H1 (cell line): ENCODE data around the gene TMEM35A. TPM values are rescaled to one million over a fixed set of nuclear protein-coding genes. Genes with fewer than 3 reads are reported as not detected.

Source experiments
- CTCF ChIA-PET: fragments of 300-600 bp; sonication (Branson Sonifier 250); formaldehyde crosslinking; loops from one replicate; lab custom pipeline; 2021; ENCODE audit not compliant: partially characterized antibody; lab: Charles Lee
- POLR2A ChIA-PET: fragments of 300-600 bp; sonication (Branson Sonifier 250); formaldehyde crosslinking; loops from one replicate; lab custom pipeline; 2021; ENCODE audit warnings: inconsistent platforms; ENCODE audit not compliant: partially characterized antibody; lab: Charles Lee
- DNase-seq, 2 experiments: peaks; one replicate each; pipeline versions ENCODE4 v3.0.0 to v3.0.0-alpha.2; 2010 to 2022; ENCODE audit warnings: low spot score in 2 of 2, low read depth in 1 of 2, mixed read lengths in 1 of 2
- FAIRE-seq: peaks from 2 replicates; lab custom pipeline; 2011; peaks lifted over from hg19 to GRCh38; lab: Jason Lieb, UNC
- H2AFZ ChIP-seq: 2 replicates; pipeline ENCODE4 v1.8.1; 2012; ENCODE audit warnings: low read length, inconsistent platforms
- H2AK5ac ChIP-seq: 2 replicates; pipeline ENCODE4 v1.6.1; 2013; ENCODE audit warnings: low read depth, low read length
- H2BK120ac ChIP-seq: replicated peaks from 2 replicates; pipeline ENCODE3; 2013; ENCODE audit warnings: low read depth, low read length, inconsistent platforms
- H2BK12ac ChIP-seq: 2 replicates; pipeline ENCODE4 v1.6.1; 2013; ENCODE audit warnings: low read depth, low read length
- H2BK15ac ChIP-seq: 2 replicates; pipeline ENCODE4 v1.6.1; 2013; ENCODE audit warnings: low read length
- H2BK20ac ChIP-seq: 2 replicates; pipeline ENCODE4 v1.6.1; 2013; ENCODE audit warnings: low read length
- H2BK5ac ChIP-seq: 2 replicates; pipeline ENCODE4 v1.6.1; 2013; ENCODE audit warnings: low read depth, low read length
- H3K14ac ChIP-seq: 2 replicates; pipeline ENCODE4 v1.6.1; 2013; ENCODE audit warnings: inconsistent platforms; ENCODE audit not compliant: insufficient read length
- H3K18ac ChIP-seq: 2 replicates; pipeline ENCODE4 v1.6.1; 2013; ENCODE audit warnings: low read length; ENCODE audit errors: extremely low read depth
- H3K23ac ChIP-seq: 2 replicates; pipeline ENCODE4 v1.6.1; 2013; ENCODE audit warnings: inconsistent platforms; ENCODE audit not compliant: insufficient read length
- H3K23me2 ChIP-seq: 2 replicates; pipeline ENCODE4 v1.6.1; 2013; ENCODE audit warnings: low read depth, low read length
- H3K27ac ChIP-seq: 2 replicates; pipeline ENCODE4 v1.6.1; 2011; ENCODE audit warnings: low read depth, low read length, inconsistent platforms
- H3K27me3 ChIP-seq, 4 experiments: replicated peaks in 1 of 4; 1 replicate in 1 of 4; 2 replicates in 3 of 4; pipeline versions ENCODE4 v1.6.1 to v1.8.1; 2011 to 2013; ENCODE audit warnings: low read length in 3 of 4, mild to moderate bottlenecking in 3 of 4, inconsistent platforms in 2 of 4, mixed read lengths in 2 of 4, moderate library complexity in 1 of 4; ENCODE audit not compliant: control insufficient read depth in 3 of 4, insufficient read depth in 3 of 4; ENCODE audit errors: extremely low read depth in 1 of 4
- H3K36me3 ChIP-seq, 4 experiments: 2 replicates each; pipeline versions ENCODE4 v1.6.1 to v1.8.1; 2011 to 2013; ENCODE audit warnings: mild to moderate bottlenecking in 4 of 4, low read length in 3 of 4, moderate library complexity in 2 of 4, control low read depth in 1 of 4, inconsistent platforms in 1 of 4; ENCODE audit not compliant: insufficient read depth in 4 of 4, control insufficient read depth in 2 of 4
- H3K4ac ChIP-seq: replicated peaks from 2 replicates; pipeline ENCODE3; 2013; ENCODE audit warnings: low read length, low read depth, mixed read lengths, inconsistent platforms; ENCODE audit not compliant: insufficient read length
- H3K4me1 ChIP-seq, 4 experiments: replicated peaks in 1 of 4; 1 replicate in 1 of 4; 2 replicates in 3 of 4; pipeline versions ENCODE4 v1.6.1 to v1.8.1; 2011 to 2013; ENCODE audit warnings: low read length in 3 of 4, inconsistent platforms in 2 of 4, mixed read lengths in 1 of 4; ENCODE audit not compliant: insufficient read depth in 4 of 4, control insufficient read depth in 3 of 4
- H3K4me2 ChIP-seq, 2 experiments: 2 replicates each; pipeline versions ENCODE4 v1.6.1 to v1.8.1; 2011 to 2013; ENCODE audit warnings: low read depth in 2 of 2, low read length in 2 of 2, control low read depth in 1 of 2, inconsistent platforms in 1 of 2, mild to moderate bottlenecking in 1 of 2; ENCODE audit not compliant: insufficient read depth in 1 of 2
- H3K4me3 ChIP-seq, 4 experiments: fragments of 200-600, 300-600 bp in 1 of 4; sonication (generic), shearing (Covaris generic), sonication (Bioruptor Twin) in 1 of 4; 2 replicates each; pipeline versions ENCODE4 v1.5.1 to v1.8.1; 2011 to 2016; ENCODE audit warnings: low read length in 4 of 4, low read depth in 3 of 4, control low read depth in 2 of 4, inconsistent platforms in 2 of 4, mild to moderate bottlenecking in 2 of 4, mixed read lengths in 1 of 4, moderate library complexity in 1 of 4; ENCODE audit not compliant: insufficient read depth in 2 of 4; ENCODE audit errors: extremely low read depth in 1 of 4
- H3K56ac ChIP-seq: replicated peaks from 2 replicates; pipeline ENCODE3; 2013; ENCODE audit warnings: low read depth, mild to moderate bottlenecking, mixed read lengths, low read length, inconsistent platforms; ENCODE audit not compliant: insufficient read length
- H3K79me1 ChIP-seq: 2 replicates; pipeline ENCODE4 v1.6.1; 2013; ENCODE audit warnings: low read depth, low read length, control low read depth
- H3K79me2 ChIP-seq, 2 experiments: 2 replicates each; pipeline versions ENCODE4 v1.6.1 to v1.8.1; 2012 to 2013; ENCODE audit warnings: low read length in 2 of 2, mild to moderate bottlenecking in 2 of 2, inconsistent platforms in 1 of 2; ENCODE audit not compliant: insufficient read depth in 2 of 2, control insufficient read depth in 1 of 2
- H3K9ac ChIP-seq, 4 experiments: replicated peaks in 1 of 4; 1 replicate in 1 of 4; 2 replicates in 3 of 4; pipeline versions ENCODE4 v1.6.1 to v1.8.1; 2011 to 2013; ENCODE audit warnings: low read depth in 3 of 4, low read length in 3 of 4, control low read depth in 2 of 4, mild to moderate bottlenecking in 2 of 4, moderate library complexity in 2 of 4, inconsistent platforms in 1 of 4; ENCODE audit errors: extremely low read depth in 1 of 4
- H3K9me3 ChIP-seq, 2 experiments: 2 replicates each; pipeline versions ENCODE4 v1.6.1 to v1.8.1; 2012 to 2013; ENCODE audit warnings: mild to moderate bottlenecking in 2 of 2, moderate library complexity in 2 of 2, control low read depth in 1 of 2, inconsistent platforms in 1 of 2, low read depth in 1 of 2, low read length in 1 of 2, mixed read lengths in 1 of 2; ENCODE audit not compliant: insufficient read depth in 2 of 2
- H4K20me1 ChIP-seq, 2 experiments: replicated peaks in 1 of 2; 2 replicates each; pipeline versions ENCODE3 to v1.8.1; 2011 to 2013; ENCODE audit warnings: inconsistent platforms in 2 of 2, low read length in 2 of 2, mild to moderate bottlenecking in 1 of 2; ENCODE audit not compliant: insufficient read depth in 2 of 2, control insufficient read depth in 1 of 2
- H4K5ac ChIP-seq: 2 replicates; pipeline ENCODE4 v1.6.1; 2013; ENCODE audit warnings: low read length, low read depth, mixed read lengths, inconsistent platforms; ENCODE audit not compliant: insufficient read length
- H4K8ac ChIP-seq: 2 replicates; pipeline ENCODE4 v1.8.0; 2013; ENCODE audit warnings: mild to moderate bottlenecking, moderate library complexity, low read length, inconsistent platforms; ENCODE audit not compliant: insufficient read depth; ENCODE audit errors: extremely low read depth
- H4K91ac ChIP-seq: replicated peaks from 2 replicates; pipeline ENCODE3; 2013; ENCODE audit warnings: low read length, mixed read lengths, inconsistent platforms; ENCODE audit not compliant: insufficient read length
- CEBPB ChIP-seq: IDR thresholded peaks from 2 replicates; pipeline ENCODE4 v1.6.1; 2012; ENCODE audit warnings: low read depth, low read length
- CHD2 ChIP-seq: IDR thresholded peaks from 2 replicates; pipeline ENCODE4 v1.6.1; 2012; ENCODE audit warnings: low read length, improper control_type of control experiment
- GTF2F1 ChIP-seq: IDR thresholded peaks from 2 replicates; pipeline ENCODE4 v1.6.1; 2012; ENCODE audit warnings: low read depth, low read length, improper control_type of control experiment, borderline replicate concordance
- KDM5A ChIP-seq: fragments of 200-600 bp; IDR thresholded peaks from 2 replicates; pipeline ENCODE4 v1.7.1; 2012; ENCODE audit warnings: mild to moderate bottlenecking, low read length, inconsistent platforms, mixed read lengths
- WGBS, 2 experiments: shearing (Covaris generic) in 1 of 2; methylation state at CpG; one replicate each; pipeline versions ENCODE4 v1.1.6 to v1.1.7; 2013 to 2015; ENCODE audit warnings: low lambda C conversion rate in 2 of 2, mixed read lengths in 2 of 2, inconsistent platforms in 1 of 2, low coverage in 1 of 2, missing lambda C conversion rate in 1 of 2; ENCODE audit not compliant: insufficient replicate concordance in 2 of 2, insufficient coverage in 1 of 2, insufficient read length in 1 of 2; ENCODE audit errors: extremely low coverage in 1 of 2, missing lambda C conversion rate in 1 of 2; 5-methylcytosine and 5-hydroxymethylcytosine counted together
- polyA plus RNA-seq, 7 experiments: library from polyadenylated mRNA; depleted of rRNA in 3 of 7; stranded (reverse) in 5 of 7; unstranded in 2 of 7; fragments of >200 nt in 5 of 7; fragments of 200-250 nt in 2 of 7; gene quantifications; 1 replicate in 5 of 7; 2 replicates in 1 of 7; 4 replicates in 1 of 7; pipeline versions ENCODE4 v1.2.1 to v1.2.3, GENCODE V29; 2011 to 2013; ENCODE audit warnings: missing spikeins in 2 of 7, mixed read lengths in 2 of 7
- total RNA-seq: library from RNA; stranded (reverse); fragmentation: NEBNext Ultra II Directional; extraction: Animal tissue kit (Norgen Biotek cat#: 25700); gene quantifications from 2 replicates; pipeline ENCODE4 v1.2.1, GENCODE V29; 2021

TMEM35A gene
- total and polyA plus RNA-seq, 2 of the 8 experiments (the other 6 are each of a cell fraction or from before 2014, with no cell fraction given), result 5.5 to 5.8 TPM

DNA sequence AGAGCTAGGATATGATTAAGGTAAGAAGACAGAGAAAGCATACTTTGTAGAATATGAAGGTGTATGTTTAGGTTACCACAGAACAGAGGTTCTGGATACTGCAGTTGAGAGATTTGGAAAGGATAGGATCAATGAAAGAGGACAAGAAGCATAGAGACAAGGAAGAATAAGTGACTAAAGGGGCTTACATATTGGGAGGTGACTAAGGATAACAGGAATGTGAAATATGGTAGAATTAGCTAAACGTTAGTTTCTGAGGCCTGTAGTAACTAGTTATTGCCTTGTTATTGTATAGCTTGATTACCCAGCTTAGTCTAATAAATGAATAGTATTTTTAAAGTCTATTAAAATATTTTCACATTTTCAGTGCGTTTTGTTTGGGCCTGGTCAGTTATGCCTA lies 57.6 kb downstream of the TMEM35A start:
- Histone ChIP-seq H2BK20ac (no peak overlapping the region), H3K27ac (no peak overlapping the region), H2AFZ (no peak overlapping the region), H3K79me2 (no peaks in the 10 kb centered on the region), H3K23ac (no peak overlapping the region), H3K9me3 (no peaks in the 10 kb centered on the region), H3K4me3 (no peak overlapping the region), H2BK12ac (no peak overlapping the region), H2AK5ac (no peak overlapping the region), H4K8ac (no peak overlapping the region), H3K27me3 (no peaks in the 10 kb centered on the region), H3K18ac (no peak overlapping the region), H3K14ac (no peak overlapping the region), H3K4ac (no peak overlapping the region), H3K79me1 (no peaks in the 10 kb centered on the region), H3K4me1 (no peaks in the 10 kb centered on the region), H3K36me3 (peaks cover 0 to 27% (median 7%) of the 10 kb centered on the region in 4 experiments; a peak in 4 of 8 replicates), H4K20me1 (no peaks in the 10 kb centered on the region), H2BK5ac (no peak overlapping the region), H2BK15ac (no peak overlapping the region), H3K9ac (no peak overlapping the region), H3K23me2 (no peaks in the 10 kb centered on the region), H4K91ac (no peak overlapping the region), H3K4me2 (no peak overlapping the region), H2BK120ac (no peak overlapping the region), H4K5ac (no peak overlapping the region), H3K56ac (no peak overlapping the region)
- FAIRE-seq (no peak), DNase-seq (no peak)
- POLR2A ChIA-PET, result no interaction called here
- WGBS, 2 experiments, result 84% methylated on average over 2 of the region's 2 CpGs; no CpG with 5 or more reads in 1 of the 2 experiments
- CTCF ChIA-PET, result no interaction called here
- no peak for TF ChIP-seq GTF2F1
- TF ChIP-seq KDM5A, result no peak
- TF ChIP-seq CHD2, result no peak
- TF ChIP-seq CEBPB, result no peak
